Upper lobe of left lung (tissue), 4 donors: ENCODE data around the gene SRR.

Experiments
- EP300 ChIP-seq, 4 donors: sonication (generic); formaldehyde crosslinking; IDR thresholded peaks; one replicate each; pipeline ENCODE4 v1.5.1; 2017; ENCODE audit warnings: antibody characterized with exemption in 4 of 4, control low read depth in 2 of 4
- POLR2A ChIP-seq, 4 donors: fragments of 450-650 bp; IDR thresholded peaks; one replicate each; pipeline ENCODE4 v1.5.1; 2016 to 2017; ENCODE audit warnings: antibody characterized with exemption in 4 of 4, mild to moderate bottlenecking in 2 of 4
- POLR2AphosphoS5 ChIP-seq, 2 donors: sonication (generic); formaldehyde crosslinking; IDR thresholded peaks; one replicate each; pipeline ENCODE4 v1.5.1; 2017; ENCODE audit warnings: antibody characterized with exemption in 2 of 2
- TF ChIP-seq, protein P1 (sequence below), 6 experiments: fragments of 450-650 bp in 4 of 6; fragments of 200-600 bp in 2 of 6; sonication (generic) in 2 of 6; IDR thresholded peaks; one replicate each; pipeline ENCODE4 v1.5.1; 2016 to 2019; ENCODE audit warnings: antibody characterized with exemption in 6 of 6

GRCh38 chr17:2292100-2292499 is 11.7 kb upstream of the SRR start:
- TF ChIP-seq EP300 (IDR thresholded peaks at IDR 0.05) (no peak), POLR2AphosphoS5 (IDR thresholded peaks at IDR 0.05) (no peak), POLR2A (IDR thresholded peaks at IDR 0.05) (no peak)
- TF ChIP-seq, protein P1, sequence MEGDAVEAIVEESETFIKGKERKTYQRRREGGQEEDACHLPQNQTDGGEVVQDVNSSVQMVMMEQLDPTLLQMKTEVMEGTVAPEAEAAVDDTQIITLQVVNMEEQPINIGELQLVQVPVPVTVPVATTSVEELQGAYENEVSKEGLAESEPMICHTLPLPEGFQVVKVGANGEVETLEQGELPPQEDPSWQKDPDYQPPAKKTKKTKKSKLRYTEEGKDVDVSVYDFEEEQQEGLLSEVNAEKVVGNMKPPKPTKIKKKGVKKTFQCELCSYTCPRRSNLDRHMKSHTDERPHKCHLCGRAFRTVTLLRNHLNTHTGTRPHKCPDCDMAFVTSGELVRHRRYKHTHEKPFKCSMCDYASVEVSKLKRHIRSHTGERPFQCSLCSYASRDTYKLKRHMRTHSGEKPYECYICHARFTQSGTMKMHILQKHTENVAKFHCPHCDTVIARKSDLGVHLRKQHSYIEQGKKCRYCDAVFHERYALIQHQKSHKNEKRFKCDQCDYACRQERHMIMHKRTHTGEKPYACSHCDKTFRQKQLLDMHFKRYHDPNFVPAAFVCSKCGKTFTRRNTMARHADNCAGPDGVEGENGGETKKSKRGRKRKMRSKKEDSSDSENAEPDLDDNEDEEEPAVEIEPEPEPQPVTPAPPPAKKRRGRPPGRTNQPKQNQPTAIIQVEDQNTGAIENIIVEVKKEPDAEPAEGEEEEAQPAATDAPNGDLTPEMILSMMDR (IDR thresholded peaks at IDR 0.05) = no peak
